GM12878 (cell line): ENCODE measurements around the gene LMNB1. TPM values are rescaled to one million over a fixed set of nuclear protein-coding genes. Genes with fewer than 3 reads are reported as not detected.
A peak's percentile ranks its signal among the peaks of the same experiment; 100 is the strongest.

Experiments
- ATF3 ChIP-seq: IDR thresholded peaks from 2 replicates; pipeline ENCODE4 v1.6.1; 2011; ENCODE audit warnings: low read depth, mild to moderate bottlenecking, low read length, moderate library complexity, borderline replicate concordance; ENCODE audit errors: extremely low read depth
- BHLHE40 ChIP-seq, 2 experiments: fragments of 450-650 bp in 1 of 2; IDR thresholded peaks; 2 replicates each; pipeline ENCODE4 v1.6.1; 2011 to 2017; ENCODE audit warnings: low read depth in 2 of 2, borderline replicate concordance in 1 of 2, improper control_type of control experiment in 1 of 2, low read length in 1 of 2, mild to moderate bottlenecking in 1 of 2
- FOXK2 ChIP-seq: fragments of 450-650 bp; IDR thresholded peaks from 2 replicates; pipeline ENCODE4 v1.6.1; 2017; ENCODE audit warnings: mild to moderate bottlenecking, moderate library complexity
- GABPA ChIP-seq: IDR thresholded peaks from 2 replicates; pipeline ENCODE4 v1.6.1; 2014; ENCODE audit warnings: antibody characterized with exemption, low read depth, mild to moderate bottlenecking, inconsistent platforms
- IRF3 ChIP-seq: fragments of 450-650 bp; IDR thresholded peaks from 2 replicates; pipeline ENCODE4 v1.6.1; 2014; ENCODE audit warnings: mild to moderate bottlenecking
- IRF5 ChIP-seq: fragments of 450-650 bp; IDR thresholded peaks from 2 replicates; pipeline ENCODE4 v1.6.1; 2017; ENCODE audit warnings: borderline replicate concordance
- KDM1A ChIP-seq: fragments of 200-600 bp; sonication (generic); IDR thresholded peaks from 2 replicates; pipeline ENCODE4 v1.6.1; 2016; ENCODE audit warnings: borderline replicate concordance
- POLR2AphosphoS2 ChIP-seq: IDR thresholded peaks from 2 replicates; pipeline ENCODE4 v1.6.1; 2011; ENCODE audit warnings: low read depth, mild to moderate bottlenecking, low read length, improper control_type of control experiment, moderate library complexity
- PRDM15 ChIP-seq: fragments of 450-650 bp; formaldehyde crosslinking; IDR thresholded peaks from 2 replicates; pipeline ENCODE4 v1.4.0; 2020; ENCODE audit warnings: mild to moderate bottlenecking, moderate library complexity
- RCOR1 ChIP-seq: conservative IDR thresholded peaks from 2 replicates; pipeline ENCODE4 v1.6.1; 2012; ENCODE audit warnings: low read depth, low read length, improper control_type of control experiment
- RELB ChIP-seq: fragments of 450-650 bp; IDR thresholded peaks from 2 replicates; pipeline ENCODE4 v1.6.1; 2017; ENCODE audit warnings: low read depth, mild to moderate bottlenecking, moderate library complexity
- SMAD5 ChIP-seq: IDR thresholded peaks from 2 replicates; pipeline ENCODE4 v1.6.1; 2016; ENCODE audit warnings: antibody characterized with exemption, low read depth
- SRF ChIP-seq, 2 experiments: IDR thresholded peaks; 2 replicates each; pipeline ENCODE4 v1.6.1; 2011; ENCODE audit warnings: low read depth in 2 of 2, low read length in 2 of 2, mild to moderate bottlenecking in 1 of 2, moderate library complexity in 1 of 2
- SUZ12 ChIP-seq: fragments of 200-600 bp; sonication (generic); IDR thresholded peaks from one replicate; pipeline ENCODE4 v1.6.1; 2018; ENCODE audit warnings: antibody characterized with exemption, mild to moderate bottlenecking; ENCODE audit not compliant: unreplicated experiment
- TCF3 ChIP-seq: IDR thresholded peaks from 2 replicates; pipeline ENCODE4 v1.6.1; 2012; ENCODE audit warnings: low read depth, mild to moderate bottlenecking, low read length, borderline replicate concordance; ENCODE audit not compliant: insufficient read depth
- ZSCAN29 ChIP-seq: fragments of 450-650 bp; IDR thresholded peaks from 2 replicates; pipeline ENCODE4 v1.6.1; 2017; ENCODE audit warnings: mild to moderate bottlenecking, moderate library complexity
- polyA plus RNA-seq, 11 experiments: library from polyadenylated mRNA; depleted of rRNA in 4 of 11; unstranded in 6 of 11; stranded (reverse) in 5 of 11; fragments of >200 nt; fragmentation: Nextera tagmentation in 4 of 11; fragmentation: Illumina TruSeq in 1 of 11; extraction: Ambion mirVana in 4 of 11; extraction: Trizol in 1 of 11; gene quantifications; 1 replicate in 1 of 11; 2 replicates in 10 of 11; pipeline versions ENCODE4 v1.2.1 to v1.2.3, GENCODE V29; 2011 to 2016; ENCODE audit warnings: inconsistent platforms in 2 of 11, missing spikeins in 2 of 11, low read depth in 1 of 11
- total RNA-seq, 4 experiments: library from RNA; depleted of rRNA in 3 of 4; stranded (reverse); fragments of >200 nt in 3 of 4; fragmentation: Illumina TruSeq in 1 of 4; extraction: Trizol in 1 of 4; gene quantifications; 2 replicates each; pipeline versions ENCODE4 v1.2.1 to v1.2.3, GENCODE V29; 2013 to 2021

LMNB1 gene
- total and polyA plus RNA-seq, 10 of the 15 experiments (the other 5 are each of a cell fraction or from before 2014, with no cell fraction given) = 7.0 to 185 (median 86.4) TPM

DNA sequence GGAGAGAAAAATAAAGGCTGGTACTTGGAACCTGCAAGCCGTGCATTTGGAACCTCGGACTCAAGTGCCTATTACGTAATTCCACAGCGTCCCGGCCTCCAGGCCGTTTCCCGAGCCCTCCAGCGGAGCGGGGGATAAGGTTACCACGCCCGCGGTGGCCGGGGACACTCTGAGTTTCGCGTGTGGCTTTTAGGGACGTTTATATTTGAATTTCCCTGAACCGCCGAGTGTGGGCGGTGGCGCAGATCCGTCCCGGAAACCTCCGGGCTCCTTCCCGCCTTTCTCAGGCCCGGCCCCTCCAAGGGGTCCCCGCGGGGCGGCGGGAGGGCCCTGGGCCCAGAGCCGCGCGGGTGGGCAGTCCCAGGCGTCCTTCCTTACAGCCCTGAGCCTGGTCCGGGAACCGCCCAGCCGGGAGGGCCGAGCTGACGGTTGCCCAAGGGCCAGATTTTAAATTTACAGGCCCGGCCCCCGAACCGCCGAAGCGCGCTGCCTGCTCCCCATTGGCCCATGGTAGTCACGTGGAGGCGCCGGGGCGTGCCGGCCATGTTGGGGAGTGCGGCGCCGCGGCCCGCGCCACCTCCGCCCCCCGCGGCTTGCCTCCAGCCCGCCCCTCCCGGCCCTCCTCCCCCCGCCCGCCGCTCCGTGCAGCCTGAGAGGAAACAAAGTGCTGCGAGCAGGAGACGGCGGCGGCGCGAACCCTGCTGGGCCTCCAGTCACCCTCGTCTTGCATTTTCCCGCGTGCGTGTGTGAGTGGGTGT is at the start of gene LMNB1 (continued):
- TF ChIP-seq ATF3 = peak; percentile 89
- no peak for TF ChIP-seq TCF3
- no peak for TF ChIP-seq FOXK2
- peak; percentile 46; the same call in 1 of the 2 replicates for TF ChIP-seq IRF3
- no peak for TF ChIP-seq PRDM15 (CRISPR knock-in tag)
- peak; percentile 68 for TF ChIP-seq RELB
- TF ChIP-seq ZSCAN29 = 0 out of 2 replicates have a peak, but pooled peaks have one; percentile 10
- no peak for TF ChIP-seq RCOR1
- TF ChIP-seq KDM1A = no peak
- TF ChIP-seq POLR2AphosphoS2 = 0 out of 2 replicates have a peak, but pooled peaks have one; percentile 21
- TF ChIP-seq BHLHE40 (IDR thresholded peaks at IDR 0.05; ENCODE audit: borderline replicate concordance in 1 of 2, low read depth in 2 of 2, low read length in 1 of 2) = peak; percentile 48 to 87; a peak in 3 of 4 replicates
- TF ChIP-seq SUZ12 = no peak
- TF ChIP-seq SRF (IDR thresholded peaks at IDR 0.05; ENCODE audit: low read depth in 2 of 2, low read length in 2 of 2) = 0 out of 4 replicates have a peak, but pooled peaks of 1 of the 2 experiments have one; percentile 49
- TF ChIP-seq SMAD5 = peak; percentile 88
- TF ChIP-seq GABPA = no peak
- TF ChIP-seq IRF5 = no peak
